H1 (cell line): ENCODE results near the gene HABP2. TPM values are rescaled to one million over a fixed set of nuclear protein-coding genes. Genes with fewer than 3 reads are reported as not detected.

ENCODE experiments used
- CEBPB ChIP-seq: IDR thresholded peaks from 2 replicates; pipeline ENCODE4 v1.6.1; 2012; ENCODE audit warnings: low read depth, low read length
- CHD1 ChIP-seq: IDR thresholded peaks from 2 replicates; pipeline ENCODE4 v1.6.1; 2012; ENCODE audit warnings: low read depth, low read length, improper control_type of control experiment
- POLR2AphosphoS5 ChIP-seq: IDR thresholded peaks from 2 replicates; pipeline ENCODE4 v1.6.1; 2011; ENCODE audit warnings: low read depth, low read length
- TAF7 ChIP-seq: optimal IDR thresholded peaks from 2 replicates; pipeline ENCODE3; 2011; ENCODE audit warnings: low read depth, mild to moderate bottlenecking, inconsistent platforms, low read length, moderate library complexity, borderline replicate concordance
- polyA plus RNA-seq, 7 experiments: library from polyadenylated mRNA; depleted of rRNA in 3 of 7; stranded (reverse) in 5 of 7; unstranded in 2 of 7; fragments of >200 nt in 5 of 7; fragments of 200-250 nt in 2 of 7; gene quantifications; 1 replicate in 5 of 7; 2 replicates in 1 of 7; 4 replicates in 1 of 7; pipeline versions ENCODE4 v1.2.1 to v1.2.3, GENCODE V29; 2011 to 2013; ENCODE audit warnings: missing spikeins in 2 of 7, mixed read lengths in 2 of 7
- total RNA-seq: library from RNA; stranded (reverse); fragmentation: NEBNext Ultra II Directional; extraction: Animal tissue kit (Norgen Biotek cat#: 25700); gene quantifications from 2 replicates; pipeline ENCODE4 v1.2.1, GENCODE V29; 2021
- TF ChIP-seq, protein P1 (sequence below), 3 experiments: IDR thresholded peaks; 1 replicate in 2 of 3; 2 replicates in 1 of 3; pipeline versions ENCODE4 v1.5.1 to v1.6.1; 2011; ENCODE audit warnings: low read length in 3 of 3, mild to moderate bottlenecking in 3 of 3, inconsistent platforms in 2 of 3, low read depth in 1 of 3, moderate library complexity in 1 of 3; ENCODE audit not compliant: insufficient read depth in 1 of 3; ENCODE audit errors: control extremely low read depth in 1 of 3
- TF ChIP-seq, protein P2 (sequence below): fragments of 300-600 bp; sonication (generic); IDR thresholded peaks from 2 replicates; pipeline ENCODE4 v1.7.1; 2012; ENCODE audit warnings: low read length, moderate library complexity, mild to moderate bottlenecking, inconsistent platforms; ENCODE audit not compliant: insufficient replicate concordance

Gene HABP2
- total and polyA plus RNA-seq, 2 of the 8 experiments (the other 6 are each of a cell fraction or from before 2014, with no cell fraction given): not detected

DNA sequence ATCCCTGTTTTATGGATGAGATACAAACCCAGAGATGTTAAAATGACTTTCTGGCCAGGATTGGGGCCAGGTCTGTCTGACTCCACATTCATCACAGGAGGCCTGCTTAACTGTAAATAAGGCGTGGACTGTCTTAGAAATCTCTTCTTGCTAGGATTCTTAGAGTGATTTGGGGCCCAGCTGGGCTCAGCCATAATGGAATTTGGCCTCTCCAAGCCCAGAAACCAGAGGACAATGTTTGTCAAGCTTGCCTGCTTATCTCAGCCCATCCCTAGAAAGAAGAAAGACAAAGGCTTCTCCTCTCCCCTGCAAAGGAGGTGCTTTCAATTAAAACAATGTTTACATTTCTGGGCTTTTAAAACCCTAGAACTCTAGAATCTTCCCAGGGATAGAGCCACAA is 2.9 kb downstream of the HABP2 start (continued):
- TF ChIP-seq, protein P1, sequence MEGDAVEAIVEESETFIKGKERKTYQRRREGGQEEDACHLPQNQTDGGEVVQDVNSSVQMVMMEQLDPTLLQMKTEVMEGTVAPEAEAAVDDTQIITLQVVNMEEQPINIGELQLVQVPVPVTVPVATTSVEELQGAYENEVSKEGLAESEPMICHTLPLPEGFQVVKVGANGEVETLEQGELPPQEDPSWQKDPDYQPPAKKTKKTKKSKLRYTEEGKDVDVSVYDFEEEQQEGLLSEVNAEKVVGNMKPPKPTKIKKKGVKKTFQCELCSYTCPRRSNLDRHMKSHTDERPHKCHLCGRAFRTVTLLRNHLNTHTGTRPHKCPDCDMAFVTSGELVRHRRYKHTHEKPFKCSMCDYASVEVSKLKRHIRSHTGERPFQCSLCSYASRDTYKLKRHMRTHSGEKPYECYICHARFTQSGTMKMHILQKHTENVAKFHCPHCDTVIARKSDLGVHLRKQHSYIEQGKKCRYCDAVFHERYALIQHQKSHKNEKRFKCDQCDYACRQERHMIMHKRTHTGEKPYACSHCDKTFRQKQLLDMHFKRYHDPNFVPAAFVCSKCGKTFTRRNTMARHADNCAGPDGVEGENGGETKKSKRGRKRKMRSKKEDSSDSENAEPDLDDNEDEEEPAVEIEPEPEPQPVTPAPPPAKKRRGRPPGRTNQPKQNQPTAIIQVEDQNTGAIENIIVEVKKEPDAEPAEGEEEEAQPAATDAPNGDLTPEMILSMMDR (IDR thresholded peaks at IDR 0.05; ENCODE audit: control extremely low read depth in 1 of 3, insufficient read depth in 1 of 3, low read depth in 1 of 3, low read length in 3 of 3): no peak
- no peak for TF ChIP-seq TAF7
- TF ChIP-seq POLR2AphosphoS5: no peak
- no peak for TF ChIP-seq CHD1
- TF ChIP-seq, protein P2, sequence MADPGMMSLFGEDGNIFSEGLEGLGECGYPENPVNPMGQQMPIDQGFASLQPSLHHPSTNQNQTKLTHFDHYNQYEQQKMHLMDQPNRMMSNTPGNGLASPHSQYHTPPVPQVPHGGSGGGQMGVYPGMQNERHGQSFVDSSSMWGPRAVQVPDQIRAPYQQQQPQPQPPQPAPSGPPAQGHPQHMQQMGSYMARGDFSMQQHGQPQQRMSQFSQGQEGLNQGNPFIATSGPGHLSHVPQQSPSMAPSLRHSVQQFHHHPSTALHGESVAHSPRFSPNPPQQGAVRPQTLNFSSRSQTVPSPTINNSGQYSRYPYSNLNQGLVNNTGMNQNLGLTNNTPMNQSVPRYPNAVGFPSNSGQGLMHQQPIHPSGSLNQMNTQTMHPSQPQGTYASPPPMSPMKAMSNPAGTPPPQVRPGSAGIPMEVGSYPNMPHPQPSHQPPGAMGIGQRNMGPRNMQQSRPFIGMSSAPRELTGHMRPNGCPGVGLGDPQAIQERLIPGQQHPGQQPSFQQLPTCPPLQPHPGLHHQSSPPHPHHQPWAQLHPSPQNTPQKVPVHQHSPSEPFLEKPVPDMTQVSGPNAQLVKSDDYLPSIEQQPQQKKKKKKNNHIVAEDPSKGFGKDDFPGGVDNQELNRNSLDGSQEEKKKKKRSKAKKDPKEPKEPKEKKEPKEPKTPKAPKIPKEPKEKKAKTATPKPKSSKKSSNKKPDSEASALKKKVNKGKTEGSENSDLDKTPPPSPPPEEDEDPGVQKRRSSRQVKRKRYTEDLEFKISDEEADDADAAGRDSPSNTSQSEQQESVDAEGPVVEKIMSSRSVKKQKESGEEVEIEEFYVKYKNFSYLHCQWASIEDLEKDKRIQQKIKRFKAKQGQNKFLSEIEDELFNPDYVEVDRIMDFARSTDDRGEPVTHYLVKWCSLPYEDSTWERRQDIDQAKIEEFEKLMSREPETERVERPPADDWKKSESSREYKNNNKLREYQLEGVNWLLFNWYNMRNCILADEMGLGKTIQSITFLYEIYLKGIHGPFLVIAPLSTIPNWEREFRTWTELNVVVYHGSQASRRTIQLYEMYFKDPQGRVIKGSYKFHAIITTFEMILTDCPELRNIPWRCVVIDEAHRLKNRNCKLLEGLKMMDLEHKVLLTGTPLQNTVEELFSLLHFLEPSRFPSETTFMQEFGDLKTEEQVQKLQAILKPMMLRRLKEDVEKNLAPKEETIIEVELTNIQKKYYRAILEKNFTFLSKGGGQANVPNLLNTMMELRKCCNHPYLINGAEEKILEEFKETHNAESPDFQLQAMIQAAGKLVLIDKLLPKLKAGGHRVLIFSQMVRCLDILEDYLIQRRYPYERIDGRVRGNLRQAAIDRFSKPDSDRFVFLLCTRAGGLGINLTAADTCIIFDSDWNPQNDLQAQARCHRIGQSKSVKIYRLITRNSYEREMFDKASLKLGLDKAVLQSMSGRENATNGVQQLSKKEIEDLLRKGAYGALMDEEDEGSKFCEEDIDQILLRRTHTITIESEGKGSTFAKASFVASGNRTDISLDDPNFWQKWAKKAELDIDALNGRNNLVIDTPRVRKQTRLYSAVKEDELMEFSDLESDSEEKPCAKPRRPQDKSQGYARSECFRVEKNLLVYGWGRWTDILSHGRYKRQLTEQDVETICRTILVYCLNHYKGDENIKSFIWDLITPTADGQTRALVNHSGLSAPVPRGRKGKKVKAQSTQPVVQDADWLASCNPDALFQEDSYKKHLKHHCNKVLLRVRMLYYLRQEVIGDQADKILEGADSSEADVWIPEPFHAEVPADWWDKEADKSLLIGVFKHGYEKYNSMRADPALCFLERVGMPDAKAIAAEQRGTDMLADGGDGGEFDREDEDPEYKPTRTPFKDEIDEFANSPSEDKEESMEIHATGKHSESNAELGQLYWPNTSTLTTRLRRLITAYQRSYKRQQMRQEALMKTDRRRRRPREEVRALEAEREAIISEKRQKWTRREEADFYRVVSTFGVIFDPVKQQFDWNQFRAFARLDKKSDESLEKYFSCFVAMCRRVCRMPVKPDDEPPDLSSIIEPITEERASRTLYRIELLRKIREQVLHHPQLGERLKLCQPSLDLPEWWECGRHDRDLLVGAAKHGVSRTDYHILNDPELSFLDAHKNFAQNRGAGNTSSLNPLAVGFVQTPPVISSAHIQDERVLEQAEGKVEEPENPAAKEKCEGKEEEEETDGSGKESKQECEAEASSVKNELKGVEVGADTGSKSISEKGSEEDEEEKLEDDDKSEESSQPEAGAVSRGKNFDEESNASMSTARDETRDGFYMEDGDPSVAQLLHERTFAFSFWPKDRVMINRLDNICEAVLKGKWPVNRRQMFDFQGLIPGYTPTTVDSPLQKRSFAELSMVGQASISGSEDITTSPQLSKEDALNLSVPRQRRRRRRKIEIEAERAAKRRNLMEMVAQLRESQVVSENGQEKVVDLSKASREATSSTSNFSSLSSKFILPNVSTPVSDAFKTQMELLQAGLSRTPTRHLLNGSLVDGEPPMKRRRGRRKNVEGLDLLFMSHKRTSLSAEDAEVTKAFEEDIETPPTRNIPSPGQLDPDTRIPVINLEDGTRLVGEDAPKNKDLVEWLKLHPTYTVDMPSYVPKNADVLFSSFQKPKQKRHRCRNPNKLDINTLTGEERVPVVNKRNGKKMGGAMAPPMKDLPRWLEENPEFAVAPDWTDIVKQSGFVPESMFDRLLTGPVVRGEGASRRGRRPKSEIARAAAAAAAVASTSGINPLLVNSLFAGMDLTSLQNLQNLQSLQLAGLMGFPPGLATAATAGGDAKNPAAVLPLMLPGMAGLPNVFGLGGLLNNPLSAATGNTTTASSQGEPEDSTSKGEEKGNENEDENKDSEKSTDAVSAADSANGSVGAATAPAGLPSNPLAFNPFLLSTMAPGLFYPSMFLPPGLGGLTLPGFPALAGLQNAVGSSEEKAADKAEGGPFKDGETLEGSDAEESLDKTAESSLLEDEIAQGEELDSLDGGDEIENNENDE: no peak
- TF ChIP-seq CEBPB: no peak
- TF ChIP-seq, all 59 proteins: peak for 0
